OCI-LY7 (cell line): ENCODE data around the gene COG2. TPM values are rescaled to one million over a fixed set of nuclear protein-coding genes. Genes with fewer than 3 reads are reported as not detected.

ENCODE experiments used
- BruUV-seq: library from RNA; stranded (reverse); fragments of 400-500 nt; replicated peaks from 2 replicates; lab custom pipeline; 2021; lab: Mats Ljungman, UMichigan
- CTCF ChIA-PET: fragments of 300-600 bp; sonication (Branson Sonifier 250); formaldehyde crosslinking; loops from one replicate; lab custom pipeline; 2022; ENCODE audit warnings: antibody characterized with exemption; ENCODE audit not compliant: unreplicated experiment; lab: Charles Lee
- POLR2A ChIA-PET: fragments of 300-600 bp; sonication (Branson Sonifier 250); formaldehyde crosslinking; loops from one replicate; lab custom pipeline; 2022; ENCODE audit warnings: antibody characterized with exemption; lab: Charles Lee
- DNase-seq: peaks from one replicate; pipeline ENCODE4 v3.0.0-alpha.2; 2015; ENCODE audit warnings: low spot score
- H2AFZ ChIP-seq: fragments of 200-600 bp; sonication (generic), shearing (Covaris generic); 2 replicates; pipeline ENCODE4 v1.6.1; 2014; ENCODE audit warnings: mild to moderate bottlenecking, antibody characterized with exemption, low read length, moderate library complexity
- H3K27ac ChIP-seq: fragments of 200-600 bp; sonication (generic); 2 replicates; pipeline ENCODE4 v1.5.1; 2014; ENCODE audit warnings: mixed run types, low read depth, mild to moderate bottlenecking, moderate library complexity, low read length, inconsistent platforms; ENCODE audit not compliant: poor library complexity, severe bottlenecking
- H3K36me3 ChIP-seq: fragments of 200-600 bp; sonication (generic); 2 replicates; pipeline ENCODE4 v1.6.1; 2014; ENCODE audit warnings: mild to moderate bottlenecking, antibody characterized with exemption, low read length, moderate library complexity, mixed read lengths; ENCODE audit not compliant: insufficient read depth
- H3K4me1 ChIP-seq: fragments of 200-600 bp; sonication (generic); 2 replicates; pipeline ENCODE4 v1.5.1; 2014; ENCODE audit warnings: mild to moderate bottlenecking, low read length; ENCODE audit not compliant: insufficient read depth, poor library complexity, severe bottlenecking
- H3K4me2 ChIP-seq: fragments of 200-600 bp; sonication (generic); 2 replicates; pipeline ENCODE4 v1.6.1; 2014; ENCODE audit warnings: mild to moderate bottlenecking, low read length
- H3K4me3 ChIP-seq: fragments of 200-600 bp; sonication (generic); 2 replicates; pipeline ENCODE4 v1.5.1; 2014; ENCODE audit warnings: mild to moderate bottlenecking, low read depth, low read length; ENCODE audit not compliant: poor library complexity, severe bottlenecking
- H3K79me2 ChIP-seq: fragments of 200-600 bp; sonication (generic); 2 replicates; pipeline ENCODE4 v1.6.1; 2016; ENCODE audit warnings: low read depth, mild to moderate bottlenecking, low read length, moderate library complexity, mixed read lengths; ENCODE audit not compliant: insufficient read depth
- H3K9me2 ChIP-seq: fragments of 200-600 bp; sonication (generic); 2 replicates; pipeline ENCODE4 v1.6.1; 2016; ENCODE audit warnings: mild to moderate bottlenecking, low read length, mixed read lengths; ENCODE audit not compliant: insufficient read depth
- H3K9me3 ChIP-seq: fragments of 200-600 bp; sonication (generic); 2 replicates; pipeline ENCODE4 v1.6.1; 2014; ENCODE audit warnings: mild to moderate bottlenecking, mixed run types, low read length, mixed read lengths
- H4K20me1 ChIP-seq: fragments of 200-600 bp; sonication (generic); 2 replicates; pipeline ENCODE4 v1.6.1; 2014; ENCODE audit warnings: mild to moderate bottlenecking, antibody characterized with exemption, low read length, moderate library complexity, mixed read lengths; ENCODE audit not compliant: insufficient read depth
- CTCF ChIP-seq: fragments of 200-600 bp; sonication (generic); conservative IDR thresholded peaks from 2 replicates; pipeline ENCODE4 v1.5.1; 2014; ENCODE audit warnings: mild to moderate bottlenecking, antibody characterized with exemption, low read length, moderate library complexity, mixed read lengths
- EZH2phosphoT487 ChIP-seq: fragments of 200-600 bp; sonication (generic); IDR thresholded peaks from 2 replicates; pipeline ENCODE4 v1.6.1; 2018; ENCODE audit warnings: low read depth, borderline replicate concordance, mild to moderate bottlenecking, mixed run types, antibody characterized with exemption, low read length, moderate library complexity, mixed read lengths
- intact Hi-C: fragments of 100-400 bp; cut with micrococcal nuclease; formaldehyde crosslinking; loops from one replicate; pipeline ENCODE4 v1.10.0; 2022; ENCODE audit not compliant: unreplicated experiment
- total RNA-seq, 2 experiments: library from RNA; depleted of rRNA in 1 of 2; stranded (reverse); fragments of >200 nt in 1 of 2; shearing (Covaris generic) in 1 of 2; gene quantifications; 2 replicates each; pipeline ENCODE4 v1.2.3, GENCODE V29; 2014 to 2022

Gene COG2
- total RNA-seq, 2 experiments from 2014 or later = 30.5 to 35.3 TPM

GRCh38 chr1:230634384-230634783 lies 7.9 kb upstream of the COG2 start:
- DNase-seq = no peak
- H2AFZ ChIP-seq = no peak overlapping the region
- TF ChIP-seq CTCF (no peak), EZH2phosphoT487 (no peak)
- no peaks in the 10 kb centered on the region for H3K79me2 ChIP-seq
- no peak overlapping the region for H3K4me2 ChIP-seq
- no peaks in the 10 kb centered on the region for H3K9me3 ChIP-seq
- no TSS peak for BruUV-seq
- H3K27ac ChIP-seq = no peak overlapping the region
- ChIA-PET CTCF (interaction anchor here (1.0 kb wide), 1 partner anchor 7 kb away, joined by 3 read pairs; no protein-coding TSS in a partner anchor), POLR2A (no interaction called here)
- no peaks in the 10 kb centered on the region for H4K20me1 ChIP-seq
- H3K36me3 ChIP-seq = no peaks in the 10 kb centered on the region
- intact Hi-C loops = loop anchor here (5.0 kb wide), 2 partner anchors 128 to 283 kb away; no protein-coding TSS in a partner anchor
- no peak overlapping the region for H3K4me3 ChIP-seq
- H3K9me2 ChIP-seq = no peaks in the 10 kb centered on the region
- H3K4me1 ChIP-seq = no peaks in the 10 kb centered on the region

- intact Hi-C loops = no loop called here
- Histone ChIP-seq H3K4me2 (no peak overlapping the region), H3K9me2 (no peaks in the 10 kb centered on the region), H2AFZ (no peak overlapping the region), H3K9me3 (no peaks in the 10 kb centered on the region), H3K4me1 (no peaks in the 10 kb centered on the region), H3K27ac (no peak overlapping the region), H4K20me1 (no peaks in the 10 kb centered on the region), H3K79me2 (no peaks in the 10 kb centered on the region), H3K36me3 (no peaks in the 10 kb centered on the region), H3K4me3 (no peak overlapping the region)
- ChIA-PET CTCF (no interaction called here), POLR2A (no interaction called here)
- DNase-seq = no peak
- TF ChIP-seq EZH2phosphoT487 (no peak), CTCF (no peak)
- BruUV-seq = no TSS peak
These were observed 5.6 kb upstream of the COG2 start for GRCh38 chr1:230636575-230637148.

GRCh38 chr1:230639714-230640209 lies 2.5 kb upstream of the COG2 start:
- Histone ChIP-seq H2AFZ (no peak overlapping the region), H3K9me3 (no peaks in the 10 kb centered on the region), H4K20me1 (peaks cover 18% of the 10 kb centered on the region), H3K36me3 (no peaks in the 10 kb centered on the region), H3K9me2 (no peaks in the 10 kb centered on the region), H3K4me3 (no peak overlapping the region), H3K4me1 (peaks cover 17% of the 10 kb centered on the region), H3K79me2 (peaks cover 22% of the 10 kb centered on the region), H3K27ac (no peak overlapping the region), H3K4me2 (no peak overlapping the region)
- ChIA-PET POLR2A (no interaction called here), CTCF (no interaction called here)
- intact Hi-C loops = loop anchor here (5.0 kb wide), 2 partner anchors 228 to 888 kb away; partner anchors contain the start of genes C1orf198 and TSNAX
- TF ChIP-seq CTCF (no peak), EZH2phosphoT487 (no peak)
- no TSS peak for BruUV-seq
- DNase-seq = no peak
